GM19025 (cell line): ENCODE results near the gene TIMP4.

ENCODE experiments used
- ATAC-seq: cut with Tn5 transposase; IDR thresholded peaks from one replicate; pipeline ENCODE4 v1.9.1; 2021; ENCODE audit warnings: mild to moderate bottlenecking, low read depth, moderate library complexity; ENCODE audit not compliant: unreplicated experiment

TIMP4 gene

GRCh38 chr3:12150112-12150511, 8.6 kb downstream of the TIMP4 start:
- no peak for ATAC-seq

GRCh38 chr3:12149029-12149428, 9.7 kb downstream of the TIMP4 start:
- ATAC-seq, result no peak

- ATAC-seq, result no peak
Observed at GRCh38 chr3:12148183-12148940, 10.3 kb downstream of the TIMP4 start.

- no peak for ATAC-seq
Observed at GRCh38 chr3:12147049-12147780, 11.5 kb downstream of the TIMP4 start.

GRCh38 chr3:12143949-12144504, 14.7 kb downstream of the TIMP4 start:
- no peak for ATAC-seq

- no peak for ATAC-seq
Observed at GRCh38 chr3:12142476-12142875, 16.2 kb downstream of the TIMP4 start.

- ATAC-seq, result no peak
Observed at GRCh38 chr3:12141350-12141749, 17.4 kb downstream of the TIMP4 start.

GRCh38 chr3:12139111-12139511, 19.6 kb downstream of the TIMP4 start:
- no peak for ATAC-seq

- no peak for ATAC-seq
Observed at GRCh38 chr3:12138044-12138443, 20.7 kb downstream of the TIMP4 start.

- no peak for ATAC-seq
Observed at GRCh38 chr3:12136371-12136770, 22.3 kb downstream of the TIMP4 start.

GRCh38 chr3:12135029-12135657, 23.6 kb downstream of the TIMP4 start:
- peak; percentile 66 for ATAC-seq

GRCh38 chr3:12132881-12133280, 25.8 kb downstream of the TIMP4 start:
- no peak for ATAC-seq

- ATAC-seq, result no peak
Observed at GRCh38 chr3:12131351-12132090, 27.2 kb downstream of the TIMP4 start.

GRCh38 chr3:12127391-12127790, 31.3 kb downstream of the TIMP4 start:
- ATAC-seq, result no peak

- ATAC-seq, result no peak
Observed at GRCh38 chr3:12125772-12126171, 32.9 kb downstream of the TIMP4 start.

- ATAC-seq, result no peak
Observed at GRCh38 chr3:12121466-12121865, 37.2 kb downstream of the TIMP4 start.

GRCh38 chr3:12120374-12121140, 38.2 kb downstream of the TIMP4 start:
- no peak for ATAC-seq

- ATAC-seq, result no peak
Observed at GRCh38 chr3:12117473-12117872, 41.2 kb downstream of the TIMP4 start.

GRCh38 chr3:12116870-12117269, 41.8 kb downstream of the TIMP4 start:
- no peak for ATAC-seq

- ATAC-seq, result no peak
Observed at GRCh38 chr3:12115849-12116248, 42.9 kb downstream of the TIMP4 start.
